IMR-90 (cell line): Measurements from ENCODE around the gene FAM20C. TPM values are rescaled to one million over a fixed set of nuclear protein-coding genes. Genes with fewer than 3 reads are reported as not detected.

Experiments used
- ATAC-seq: fragments of 200-7000 bp; cut with Tn5 transposase; 2 replicates; pipeline ENCODE4 v1.9.1; 2020; ENCODE audit warnings: low read depth, mild to moderate bottlenecking, moderate library complexity
- BruUV-seq: library from RNA; stranded (reverse); fragments of 400-500 nt; replicated peaks from 2 replicates; lab custom pipeline; 2021; lab: Mats Ljungman, UMichigan
- CTCF ChIA-PET: fragments of 300-600 bp; formaldehyde crosslinking; extraction: SDS; loops from one replicate; lab custom pipeline; 2021; ENCODE audit warnings: antibody characterized with exemption; lab: Yijun Ruan, JAX
- POLR2A ChIA-PET: fragments of 300-600 bp; sonication (Branson Sonifier 250); formaldehyde crosslinking; loops from one replicate; lab custom pipeline; 2022; ENCODE audit warnings: antibody characterized with exemption; ENCODE audit not compliant: unreplicated experiment; lab: Charles Lee
- DNase-seq: peaks from one replicate; pipeline ENCODE4 v3.0.0; 2013
- H2AFZ ChIP-seq: replicated peaks from 2 replicates; pipeline ENCODE3; 2013; ENCODE audit warnings: low read length, mild to moderate bottlenecking; ENCODE audit not compliant: poor library complexity
- H2AK5ac ChIP-seq: 2 replicates; pipeline ENCODE4 v1.6.1; 2013; ENCODE audit warnings: low read depth, low read length, inconsistent platforms
- H2AK9ac ChIP-seq: replicated peaks from 2 replicates; pipeline ENCODE3; 2013; ENCODE audit warnings: mild to moderate bottlenecking, low read depth, low read length, moderate library complexity; ENCODE audit not compliant: poor library complexity
- H2BK120ac ChIP-seq: 2 replicates; pipeline ENCODE4 v1.6.1; 2013; ENCODE audit warnings: low read depth, low read length, inconsistent platforms
- H2BK15ac ChIP-seq: 3 replicates; pipeline ENCODE4 v1.6.1; 2013; ENCODE audit warnings: low read depth, low read length, inconsistent platforms
- H2BK20ac ChIP-seq: 2 replicates; pipeline ENCODE4 v1.6.1; 2013; ENCODE audit warnings: low read depth, mild to moderate bottlenecking, inconsistent platforms, low read length, moderate library complexity
- H2BK5ac ChIP-seq: 2 replicates; pipeline ENCODE4 v1.6.1; 2013; ENCODE audit warnings: mild to moderate bottlenecking, low read depth, low read length, inconsistent platforms; ENCODE audit not compliant: poor library complexity, severe bottlenecking
- H3K14ac ChIP-seq: replicated peaks from 2 replicates; pipeline ENCODE4 v1.6.1; 2013; ENCODE audit warnings: low read depth, low read length, inconsistent platforms
- H3K18ac ChIP-seq: 2 replicates; pipeline ENCODE4 v1.6.1; 2013; ENCODE audit warnings: low read depth, low read length, control low read depth
- H3K23ac ChIP-seq: 2 replicates; pipeline ENCODE4 v1.6.1; 2013; ENCODE audit warnings: low read depth, low read length, inconsistent platforms
- H3K27ac ChIP-seq: 2 replicates; pipeline ENCODE4 v1.5.1; 2013; ENCODE audit warnings: mild to moderate bottlenecking, control low read depth, low read length; ENCODE audit not compliant: insufficient read depth
- H3K27me3 ChIP-seq: 2 replicates; pipeline ENCODE4 v1.6.1; 2013; ENCODE audit warnings: low read length; ENCODE audit not compliant: control insufficient read depth, insufficient read depth
- H3K36me3 ChIP-seq: 2 replicates; pipeline ENCODE4 v1.6.1; 2013; ENCODE audit warnings: low read length, mixed read lengths; ENCODE audit not compliant: control insufficient read depth, insufficient read depth
- H3K4ac ChIP-seq: 2 replicates; pipeline ENCODE4 v1.6.1; 2013; ENCODE audit warnings: low read depth, low read length, inconsistent platforms
- H3K4me1 ChIP-seq: 2 replicates; pipeline ENCODE4 v1.6.1; 2013; ENCODE audit warnings: low read length, mixed read lengths; ENCODE audit not compliant: control insufficient read depth, insufficient read depth
- H3K4me2 ChIP-seq: 2 replicates; pipeline ENCODE4 v1.6.1; 2013; ENCODE audit warnings: low read depth, mild to moderate bottlenecking, control low read depth, low read length, moderate library complexity
- H3K4me3 ChIP-seq: 2 replicates; pipeline ENCODE4 v1.5.1; 2013; ENCODE audit warnings: low read depth, mild to moderate bottlenecking, control low read depth, low read length, moderate library complexity; ENCODE audit not compliant: insufficient read depth
- H3K56ac ChIP-seq: 2 replicates; pipeline ENCODE4 v1.6.1; 2013; ENCODE audit warnings: low read length, inconsistent platforms; ENCODE audit not compliant: insufficient read depth; ENCODE audit errors: extremely low read depth
- H3K79me1 ChIP-seq, 2 experiments: 2 replicates each; pipeline ENCODE4 v1.6.1; 2013; ENCODE audit warnings: low read length in 2 of 2, inconsistent platforms in 1 of 2, low read depth in 1 of 2
- H3K9ac ChIP-seq: 2 replicates; pipeline ENCODE4 v1.6.1; 2013; ENCODE audit warnings: low read depth, low read length, control low read depth
- H3K9me1 ChIP-seq: 2 replicates; pipeline ENCODE4 v1.6.1; 2013; ENCODE audit warnings: low read length, inconsistent platforms; ENCODE audit not compliant: insufficient read depth
- H3K9me3 ChIP-seq: 2 replicates; pipeline ENCODE4 v1.6.1; 2013; ENCODE audit warnings: low read length; ENCODE audit not compliant: control insufficient read depth, insufficient read depth
- H4K20me1 ChIP-seq: 2 replicates; pipeline ENCODE4 v1.6.1; 2013; ENCODE audit warnings: low read length, inconsistent platforms; ENCODE audit not compliant: insufficient read depth
- H4K5ac ChIP-seq: 2 replicates; pipeline ENCODE4 v1.6.1; 2013; ENCODE audit warnings: mild to moderate bottlenecking, low read depth, low read length, control low read depth
- H4K8ac ChIP-seq, 2 experiments: 2 replicates each; pipeline ENCODE4 v1.6.1; 2013; ENCODE audit warnings: low read depth in 2 of 2, low read length in 2 of 2, control low read depth in 1 of 2, inconsistent platforms in 1 of 2
- H4K91ac ChIP-seq: 2 replicates; pipeline ENCODE4 v1.6.1; 2013; ENCODE audit warnings: low read depth, low read length, inconsistent platforms; ENCODE audit not compliant: insufficient read depth
- BHLHE40 ChIP-seq: fragments of 150-350 bp; IDR thresholded peaks from 2 replicates; pipeline ENCODE4 v1.6.1; 2016; ENCODE audit warnings: mild to moderate bottlenecking, low read depth, low read length
- CEBPB ChIP-seq: IDR thresholded peaks from 2 replicates; pipeline ENCODE4 v1.6.1; 2012; ENCODE audit warnings: low read depth, low read length, improper control_type of control experiment
- FOS ChIP-seq: fragments of 150-350 bp; IDR thresholded peaks from 2 replicates; pipeline ENCODE4 v1.6.1; 2016; ENCODE audit warnings: low read depth, low read length
- MAFK ChIP-seq: IDR thresholded peaks from 2 replicates; pipeline ENCODE4 v1.6.1; 2012; ENCODE audit warnings: low read depth, low read length, improper control_type of control experiment
- MAZ ChIP-seq: IDR thresholded peaks from 2 replicates; pipeline ENCODE4 v1.6.1; 2012; ENCODE audit warnings: low read depth, mild to moderate bottlenecking, low read length, improper control_type of control experiment, moderate library complexity, borderline replicate concordance
- MXI1 ChIP-seq: IDR thresholded peaks from 2 replicates; pipeline ENCODE4 v1.6.1; 2012; ENCODE audit warnings: low read depth, mild to moderate bottlenecking, low read length, moderate library complexity, borderline replicate concordance
- NFE2L2 ChIP-seq: fragments of 150-350 bp; IDR thresholded peaks from 2 replicates; pipeline ENCODE4 v1.6.1; 2016; ENCODE audit warnings: low read depth, mild to moderate bottlenecking, low read length
- POLR2A ChIP-seq: IDR thresholded peaks from 2 replicates; pipeline ENCODE4 v1.6.1; 2012; ENCODE audit warnings: mild to moderate bottlenecking, low read depth, low read length
- RCOR1 ChIP-seq: IDR thresholded peaks from 2 replicates; pipeline ENCODE4 v1.6.1; 2012; ENCODE audit warnings: mild to moderate bottlenecking, low read length, improper control_type of control experiment; ENCODE audit not compliant: insufficient replicate concordance
- RFX5 ChIP-seq: IDR thresholded peaks from 2 replicates; pipeline ENCODE4 v1.8.0; 2012; ENCODE audit warnings: low read depth, mild to moderate bottlenecking, low read length, moderate library complexity
- SMC3 ChIP-seq: fragments of 150-350 bp; IDR thresholded peaks from 2 replicates; pipeline ENCODE4 v1.6.1; 2016; ENCODE audit warnings: low read depth, mild to moderate bottlenecking, antibody characterized with exemption, low read length, moderate library complexity
- WGBS, 2 experiments: methylation state at CpG; one replicate each; pipeline versions ENCODE4 v1.1.5 to v1.1.7; 2013; ENCODE audit warnings: missing lambda C conversion rate in 2 of 2; ENCODE audit not compliant: insufficient read length in 1 of 2; ENCODE audit errors: extremely low coverage in 2 of 2; 5-methylcytosine and 5-hydroxymethylcytosine counted together
- dilution Hi-C: fragments of 300-500 bp; cut with HindIII; formaldehyde crosslinking; loops from one replicate; pipeline ENCODE4 v1.14.3; 2018; ENCODE audit warnings: low sequenced_read_pairs; ENCODE audit not compliant: unreplicated experiment
- in situ Hi-C: fragments of 300-500 bp; cut with MboI; formaldehyde crosslinking; loops from 3 replicates; pipeline ENCODE4 v1.14.3; 2019; ENCODE audit warnings: low sequenced_read_pairs, inconsistent platforms, mixed read lengths
- intact Hi-C: fragments of 100-400 bp; cut with micrococcal nuclease; formaldehyde crosslinking; loops from 2 replicates; pipeline ENCODE4 v1.10.0; 2022
- polyA plus RNA-seq, 3 experiments: library from polyadenylated mRNA; depleted of rRNA; stranded (reverse); fragments of >200 nt; gene quantifications; 2 replicates each; pipeline ENCODE4 v1.2.3, GENCODE V29; 2012; ENCODE audit warnings: low replicate concordance in 1 of 3
- total RNA-seq: library from RNA; depleted of rRNA; stranded (reverse); fragments of >200 nt; gene quantifications from 2 replicates; pipeline ENCODE4 v1.2.3, GENCODE V29; 2012
- TF ChIP-seq, protein P1 (sequence below): fragments of 150-350 bp; IDR thresholded peaks from 2 replicates; pipeline ENCODE4 v1.6.1; 2017; ENCODE audit warnings: mild to moderate bottlenecking, antibody characterized with exemption, low read length, low read depth
- TF ChIP-seq, protein P2 (sequence below): fragments of 150-350 bp; IDR thresholded peaks from 2 replicates; pipeline ENCODE4 v1.6.1; 2016; ENCODE audit warnings: low read depth, mild to moderate bottlenecking, low read length, moderate library complexity, borderline replicate concordance
- TF ChIP-seq, protein P3 (sequence below): conservative IDR thresholded peaks from 2 replicates; pipeline ENCODE4 v1.5.1; 2012; ENCODE audit warnings: mild to moderate bottlenecking, low read depth, low read length, improper control_type of control experiment

FAM20C gene
- total and polyA plus RNA-seq, 2 of the 4 experiments (the other 2 are of a cell fraction), result 7.7 to 36.6 TPM

DNA sequence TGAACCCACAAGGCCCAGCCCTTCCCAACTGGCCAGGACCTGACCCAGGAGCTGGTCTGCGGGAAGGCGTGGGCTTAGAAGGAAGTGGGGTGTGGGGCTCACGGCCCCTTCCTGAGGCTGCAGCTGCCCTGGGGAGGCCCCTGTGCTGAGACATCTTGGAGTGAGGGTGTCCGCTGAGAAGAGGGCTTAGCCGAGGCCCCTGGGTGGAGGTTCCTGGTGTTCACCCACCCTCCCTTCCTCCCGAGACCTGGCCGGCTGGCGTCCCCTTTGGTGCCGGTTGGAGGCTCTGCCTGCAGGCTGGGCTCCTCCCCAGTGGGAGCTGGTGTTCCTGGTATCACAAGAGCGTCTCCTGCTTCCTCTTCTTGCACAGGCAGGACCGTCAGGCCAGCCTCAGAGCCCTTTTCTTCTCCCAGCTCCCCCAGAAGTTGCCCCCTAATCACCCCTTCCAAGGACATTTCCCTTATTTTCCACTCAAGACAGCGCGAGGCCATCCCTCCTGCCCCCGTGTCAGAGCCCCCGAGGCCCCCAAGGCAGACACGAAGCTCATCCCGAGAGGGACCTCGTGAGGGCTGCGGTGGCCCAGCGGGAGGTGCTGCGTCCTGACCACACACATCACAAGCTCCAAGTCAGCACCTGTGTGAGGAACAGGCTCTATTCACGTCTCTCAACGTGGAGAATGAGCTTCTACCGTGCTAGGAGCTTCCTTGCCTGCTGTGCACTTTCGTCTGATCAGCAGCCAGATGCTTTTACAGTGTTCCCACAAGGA, 25.1 kb upstream of the FAM20C start:
- no peak overlapping the region for H3K4ac ChIP-seq
- H2BK120ac ChIP-seq, result no peak overlapping the region
- no peak overlapping the region for H4K5ac ChIP-seq
- no peak overlapping the region for H2AK9ac ChIP-seq
- no peak overlapping the region for H4K8ac ChIP-seq
- ChIA-PET POLR2A (no interaction called here), CTCF (no interaction called here)
- no TSS peak for BruUV-seq
- no peak overlapping the region for H2AK5ac ChIP-seq
- H4K91ac ChIP-seq, result no peak overlapping the region
- H3K9me3 ChIP-seq, result no peaks in the 10 kb centered on the region
- DNase-seq (no peak), ATAC-seq (no peak)
- no peaks in the 10 kb centered on the region for H3K9me1 ChIP-seq
- in situ Hi-C loops (no loop called here), intact Hi-C loops (no loop called here), dilution Hi-C loops (no loop called here)
- no peaks in the 10 kb centered on the region for H3K79me1 ChIP-seq
- H3K18ac ChIP-seq, result no peak overlapping the region
- 0 out of 2 replicates have a peak, but pooled peaks cover 2% of the 10 kb centered on the region for H3K4me1 ChIP-seq
- H2BK15ac ChIP-seq, result no peak overlapping the region
- no peak for TF ChIP-seq SMC3
- no peak for TF ChIP-seq MXI1
- TF ChIP-seq FOS, result no peak
- TF ChIP-seq RFX5, result no peak
- no peak for TF ChIP-seq RCOR1
- TF ChIP-seq, protein P1, sequence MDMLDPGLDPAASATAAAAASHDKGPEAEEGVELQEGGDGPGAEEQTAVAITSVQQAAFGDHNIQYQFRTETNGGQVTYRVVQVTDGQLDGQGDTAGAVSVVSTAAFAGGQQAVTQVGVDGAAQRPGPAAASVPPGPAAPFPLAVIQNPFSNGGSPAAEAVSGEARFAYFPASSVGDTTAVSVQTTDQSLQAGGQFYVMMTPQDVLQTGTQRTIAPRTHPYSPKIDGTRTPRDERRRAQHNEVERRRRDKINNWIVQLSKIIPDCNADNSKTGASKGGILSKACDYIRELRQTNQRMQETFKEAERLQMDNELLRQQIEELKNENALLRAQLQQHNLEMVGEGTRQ, result no peak
- no peak for TF ChIP-seq NFE2L2
- TF ChIP-seq, protein P2, sequence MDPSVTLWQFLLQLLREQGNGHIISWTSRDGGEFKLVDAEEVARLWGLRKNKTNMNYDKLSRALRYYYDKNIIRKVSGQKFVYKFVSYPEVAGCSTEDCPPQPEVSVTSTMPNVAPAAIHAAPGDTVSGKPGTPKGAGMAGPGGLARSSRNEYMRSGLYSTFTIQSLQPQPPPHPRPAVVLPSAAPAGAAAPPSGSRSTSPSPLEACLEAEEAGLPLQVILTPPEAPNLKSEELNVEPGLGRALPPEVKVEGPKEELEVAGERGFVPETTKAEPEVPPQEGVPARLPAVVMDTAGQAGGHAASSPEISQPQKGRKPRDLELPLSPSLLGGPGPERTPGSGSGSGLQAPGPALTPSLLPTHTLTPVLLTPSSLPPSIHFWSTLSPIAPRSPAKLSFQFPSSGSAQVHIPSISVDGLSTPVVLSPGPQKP, result no peak
- no peak for TF ChIP-seq POLR2A
- no peak for TF ChIP-seq MAFK
- no peak for TF ChIP-seq MAZ
- TF ChIP-seq, protein P3, sequence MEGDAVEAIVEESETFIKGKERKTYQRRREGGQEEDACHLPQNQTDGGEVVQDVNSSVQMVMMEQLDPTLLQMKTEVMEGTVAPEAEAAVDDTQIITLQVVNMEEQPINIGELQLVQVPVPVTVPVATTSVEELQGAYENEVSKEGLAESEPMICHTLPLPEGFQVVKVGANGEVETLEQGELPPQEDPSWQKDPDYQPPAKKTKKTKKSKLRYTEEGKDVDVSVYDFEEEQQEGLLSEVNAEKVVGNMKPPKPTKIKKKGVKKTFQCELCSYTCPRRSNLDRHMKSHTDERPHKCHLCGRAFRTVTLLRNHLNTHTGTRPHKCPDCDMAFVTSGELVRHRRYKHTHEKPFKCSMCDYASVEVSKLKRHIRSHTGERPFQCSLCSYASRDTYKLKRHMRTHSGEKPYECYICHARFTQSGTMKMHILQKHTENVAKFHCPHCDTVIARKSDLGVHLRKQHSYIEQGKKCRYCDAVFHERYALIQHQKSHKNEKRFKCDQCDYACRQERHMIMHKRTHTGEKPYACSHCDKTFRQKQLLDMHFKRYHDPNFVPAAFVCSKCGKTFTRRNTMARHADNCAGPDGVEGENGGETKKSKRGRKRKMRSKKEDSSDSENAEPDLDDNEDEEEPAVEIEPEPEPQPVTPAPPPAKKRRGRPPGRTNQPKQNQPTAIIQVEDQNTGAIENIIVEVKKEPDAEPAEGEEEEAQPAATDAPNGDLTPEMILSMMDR, result no peak
- no peak for TF ChIP-seq CEBPB
- no peak for TF ChIP-seq BHLHE40
- H3K36me3 ChIP-seq, result no peaks in the 10 kb centered on the region
- no peak overlapping the region for H2BK5ac ChIP-seq
- no peak overlapping the region for H3K14ac ChIP-seq
- no peak overlapping the region for H3K56ac ChIP-seq
- H2AFZ ChIP-seq, result no peak overlapping the region
- no peak overlapping the region for H2BK20ac ChIP-seq
- WGBS, 2 experiments, result 89% methylated on average over 10 of the region's 25 CpGs; no CpG with 5 or more reads in 1 of the 2 experiments
- H3K23ac ChIP-seq, result no peak overlapping the region
- H3K27me3 ChIP-seq, result peaks cover 31% of the 10 kb centered on the region
- H3K4me2 ChIP-seq, result no peak overlapping the region
- no peaks in the 10 kb centered on the region for H4K20me1 ChIP-seq
- H3K27ac ChIP-seq, result no peak overlapping the region
- no peak overlapping the region for H3K9ac ChIP-seq
- H3K4me3 ChIP-seq, result no peak overlapping the region
